Measurements from ENCODE around the gene SLC35F1. TPM values are rescaled to one million over a fixed set of nuclear protein-coding genes. Genes with fewer than 3 reads are reported as not detected.

The SLC35F1 gene
- total RNA-seq, 1 experiment from 2014 or later: 4.3 TPM

GRCh38 chr6:117919275-117919674 is 12.2 kb downstream of the SLC35F1 start:
- H3K27ac ChIP-seq (ENCODE audit: insufficient read length, low read depth, low read length): no peak overlapping the region
- H3K9me3 Mint-ChIP-seq: no peaks in the 10 kb centered on the region
- no peak overlapping the region for H3K23ac ChIP-seq (ENCODE audit: insufficient read length, low read depth, low read length)
- no peak overlapping the region for H2BK15ac ChIP-seq (ENCODE audit: low read depth, low read length)
- H2AFZ ChIP-seq (ENCODE audit: low read length): no peak overlapping the region
- no peaks in the 10 kb centered on the region for H3K79me2 ChIP-seq (ENCODE audit: insufficient read depth, low read length)
- no peak overlapping the region for H3K9ac ChIP-seq (ENCODE audit: extremely low read depth, insufficient read length, low read length)
- H4K5ac ChIP-seq (ENCODE audit: insufficient read length, low read depth, low read length): no peak overlapping the region
- no peak overlapping the region for H3K4ac ChIP-seq (ENCODE audit: low read depth, low read length)
- H3K4me2 ChIP-seq (ENCODE audit: insufficient read depth, insufficient read length, low read length): no peak overlapping the region
- H3T11ph ChIP-seq (ENCODE audit: low read length): no peak overlapping the region
- H3K27ac Mint-ChIP-seq: no peak overlapping the region
- H2BK20ac ChIP-seq (ENCODE audit: low read depth, low read length, poor library complexity, severe bottlenecking): no peak overlapping the region
- H2AK5ac ChIP-seq (ENCODE audit: insufficient read length, low read length): no peak overlapping the region
- H3K23me2 ChIP-seq (ENCODE audit: insufficient read length, low read depth, low read length, poor library complexity, severe bottlenecking): peaks cover 6% of the 10 kb centered on the region
- no peak overlapping the region for H4K8ac ChIP-seq (replicated peaks; ENCODE audit: insufficient read length, low read depth, low read length)
- no CpG with 5 or more reads among the region's 7 CpGs for WGBS (ENCODE audit: extremely low coverage, insufficient read length, low lambda C conversion rate)
- peaks cover 6% of the 10 kb centered on the region for H3K27me3 Mint-ChIP-seq (ENCODE audit: low read depth)
- no peak overlapping the region for H3K14ac ChIP-seq (ENCODE audit: insufficient read depth, low read length)
- no peak for TF ChIP-seq CTCF (conservative IDR thresholded peaks at IDR 0.05)
- no peak overlapping the region for H2BK5ac ChIP-seq (ENCODE audit: insufficient read length, low read length)
- peaks cover 9% of the 10 kb centered on the region; the same call in 1 of the 2 replicates for H3K27me3 ChIP-seq (ENCODE audit: insufficient read depth, low read length)
- H3K4me3 Mint-ChIP-seq: no peak overlapping the region
- H3K4me1 ChIP-seq (ENCODE audit: insufficient read depth, low read length): no peaks in the 10 kb centered on the region
- H2BK120ac ChIP-seq (ENCODE audit: low read depth, low read length, poor library complexity, severe bottlenecking): no peak overlapping the region
- H3K56ac ChIP-seq (ENCODE audit: insufficient read length, low read depth, low read length): no peak overlapping the region
- H4K20me1 ChIP-seq (ENCODE audit: control insufficient read depth, insufficient read depth, insufficient read length): no peaks in the 10 kb centered on the region
- peaks cover 9% of the 10 kb centered on the region in 2 experiments; a peak in 3 of 4 replicates for H3K4me1 Mint-ChIP-seq
- H4K91ac ChIP-seq (ENCODE audit: insufficient read length, low read depth, low read length): no peak overlapping the region
- no peak overlapping the region for H3K18ac ChIP-seq (ENCODE audit: insufficient read length, low read depth, low read length)
- no peak for DNase-seq
- no peaks in the 10 kb centered on the region for H3K36me3 Mint-ChIP-seq (ENCODE audit: insufficient read depth in 1 of 3, low read depth in 3 of 3)
- H2BK12ac ChIP-seq (ENCODE audit: insufficient read length, low read depth, low read length): no peak overlapping the region
- no peaks in the 10 kb centered on the region for H3K9me3 ChIP-seq (ENCODE audit: control insufficient read depth, low read depth, low read length)
- H3K79me1 ChIP-seq (ENCODE audit: insufficient read depth, low read depth, low read length, poor library complexity, severe bottlenecking): no peaks in the 10 kb centered on the region
